NCI-H748 (cell line): Measurements from ENCODE around the gene PRAMEF13.
"Not testable (repeated sequence)": the region's sequence is repeated elsewhere in the genome, so short reads cannot be mapped to it uniquely, and the experiment has no call there.

Experiments
- DNase-seq: peaks from one replicate; lab custom pipeline; 2025; ENCODE audit not compliant: unreplicated experiment; lab: John Stamatoyannopoulos, UW

The PRAMEF13 gene

GRCh38 chr1:13201309-13201708 is at the start of gene PRAMEF13:
PRAMEF13 (minus strand) TSS chr1:13201409; CDS start chr1:13199589, 1,820 bp downstream.
- DNase-seq = not testable (repeated sequence)

GRCh38 chr1:13247122-13247521 is 45.9 kb upstream of the PRAMEF13 start:
- not testable (repeated sequence) for DNase-seq

GRCh38 chr1:13246554-13246871 is 45.3 kb upstream of the PRAMEF13 start:
- not testable (repeated sequence) for DNase-seq

- not testable (repeated sequence) for DNase-seq
Observed at GRCh38 chr1:13245841-13246553, 44.8 kb upstream of the PRAMEF13 start.

- not testable (repeated sequence) for DNase-seq
Observed at GRCh38 chr1:13243536-13244263, 42.5 kb upstream of the PRAMEF13 start.

GRCh38 chr1:13239633-13240032 is 38.4 kb upstream of the PRAMEF13 start:
- DNase-seq = not testable (repeated sequence)

GRCh38 chr1:13237572-13237971 is 36.4 kb upstream of the PRAMEF13 start:
- DNase-seq = not testable (repeated sequence)

GRCh38 chr1:13234057-13234456 is 32.8 kb upstream of the PRAMEF13 start:
- not testable (repeated sequence) for DNase-seq

GRCh38 chr1:13232056-13232455 is 30.8 kb upstream of the PRAMEF13 start:
- DNase-seq = not testable (repeated sequence)

GRCh38 chr1:13231061-13231750 is 30.0 kb upstream of the PRAMEF13 start:
- DNase-seq = not testable (repeated sequence)

- not testable (repeated sequence) for DNase-seq
Observed at GRCh38 chr1:13230601-13231000, 29.4 kb upstream of the PRAMEF13 start.

- not testable (repeated sequence) for DNase-seq
Observed at GRCh38 chr1:13230096-13230495, 28.9 kb upstream of the PRAMEF13 start.

- peak; percentile 22 for DNase-seq
Observed at GRCh38 chr1:13228343-13228781, 27.2 kb upstream of the PRAMEF13 start.

GRCh38 chr1:13227271-13228055 is 26.3 kb upstream of the PRAMEF13 start:
- DNase-seq = not testable (repeated sequence)

- not testable (repeated sequence) for DNase-seq
Observed at GRCh38 chr1:13225675-13226204, 24.5 kb upstream of the PRAMEF13 start, which contains the start of gene PRAMEF18. PRAMEF18 (minus strand) TSS chr1:13226154; CDS start chr1:13226106, 48 bp downstream.

- DNase-seq = no peak
Observed at GRCh38 chr1:13224480-13225060, 23.4 kb upstream of the PRAMEF13 start.

GRCh38 chr1:13222788-13223187 is 21.6 kb upstream of the PRAMEF13 start:
- not testable (repeated sequence) for DNase-seq

GRCh38 chr1:13219203-13219602 is 18.0 kb upstream of the PRAMEF13 start:
- DNase-seq = not testable (repeated sequence)

GRCh38 chr1:13216619-13217018 is 15.4 kb upstream of the PRAMEF13 start:
- not testable (repeated sequence) for DNase-seq

GRCh38 chr1:13208712-13209111 is 7.5 kb upstream of the PRAMEF13 start:
- not testable (repeated sequence) for DNase-seq
